Common myeloid progenitor, CD34-positive (primary cell): ENCODE data around the gene DOCK6.

Source experiments
- CTCF ChIA-PET: fragments of 350-600 bp; sonication (Branson Sonifier 250); formaldehyde crosslinking; loops from one replicate; lab custom pipeline; 2021; ENCODE audit warnings: antibody characterized with exemption; lab: Charles Lee
- POLR2A ChIA-PET: fragments of 350-600 bp; sonication (Branson Sonifier 250); formaldehyde crosslinking; loops from one replicate; lab custom pipeline; 2021; ENCODE audit warnings: antibody characterized with exemption; lab: Charles Lee
- DNase-seq, 3 donors: peaks; one replicate each; pipeline versions ENCODE4 v3.0.0 to v3.0.0-alpha.2; 2013
- H3K27ac ChIP-seq, 2 experiments: 1 replicate in 1 of 2; 2 replicates in 1 of 2; pipeline ENCODE4 v1.7.0; 2013; ENCODE audit warnings: inconsistent platforms in 2 of 2, low read length in 2 of 2, mild to moderate bottlenecking in 2 of 2, low read depth in 1 of 2, moderate library complexity in 1 of 2; ENCODE audit not compliant: severe bottlenecking in 2 of 2, insufficient read depth in 1 of 2, poor library complexity in 1 of 2
- H3K27me3 ChIP-seq, 5 experiments: replicated peaks in 2 of 5; 1 replicate in 3 of 5; 2 replicates in 2 of 5; pipeline versions ENCODE4 v1.6.1 to v1.7.0; 2013; ENCODE audit warnings: low read length in 4 of 5, mild to moderate bottlenecking in 2 of 5, moderate library complexity in 2 of 5, inconsistent platforms in 1 of 5; ENCODE audit not compliant: insufficient read depth in 5 of 5, control insufficient read depth in 4 of 5
- H3K36me3 ChIP-seq, 4 experiments: 1 replicate in 2 of 4; 2 replicates in 2 of 4; pipeline versions ENCODE4 v1.6.1 to v1.7.0; 2013; ENCODE audit warnings: low read length in 3 of 4, control low read depth in 1 of 4, mild to moderate bottlenecking in 1 of 4; ENCODE audit not compliant: control insufficient read depth in 4 of 4, insufficient read depth in 4 of 4
- H3K4me1 ChIP-seq, 4 experiments: 1 replicate in 3 of 4; 2 replicates in 1 of 4; pipeline versions ENCODE4 v1.6.1 to v1.7.1; 2013; ENCODE audit warnings: low read length in 3 of 4, mild to moderate bottlenecking in 3 of 4, control low read depth in 1 of 4, inconsistent platforms in 1 of 4, moderate library complexity in 1 of 4; ENCODE audit not compliant: control insufficient read depth in 4 of 4, insufficient read depth in 4 of 4; ENCODE audit errors: control extremely low read depth in 1 of 4
- H3K4me3 ChIP-seq, 7 experiments: 1 replicate in 4 of 7; 2 replicates in 3 of 7; pipeline versions ENCODE4 v1.5.1 to v1.7.0; 2013; ENCODE audit warnings: mild to moderate bottlenecking in 7 of 7, low read length in 6 of 7, moderate library complexity in 6 of 7, inconsistent platforms in 2 of 7, low read depth in 2 of 7, control low read depth in 1 of 7; ENCODE audit not compliant: insufficient read depth in 4 of 7, control insufficient read depth in 1 of 7; ENCODE audit errors: extremely low read depth in 1 of 7
- H3K9me3 ChIP-seq, 5 experiments: 1 replicate in 4 of 5; 2 replicates in 1 of 5; pipeline versions ENCODE4 v1.6.1 to v1.7.1; 2013; ENCODE audit warnings: low read length in 4 of 5, mild to moderate bottlenecking in 2 of 5, inconsistent platforms in 1 of 5, low read depth in 1 of 5, moderate library complexity in 1 of 5; ENCODE audit not compliant: control insufficient read depth in 4 of 5, insufficient read depth in 2 of 5; ENCODE audit errors: control extremely low read depth in 1 of 5
- WGBS: methylation state at CpG from one replicate; pipeline ENCODE4 v1.1.5; 2013; ENCODE audit not compliant: insufficient coverage; 5-methylcytosine and 5-hydroxymethylcytosine counted together

The DOCK6 gene

DNA sequence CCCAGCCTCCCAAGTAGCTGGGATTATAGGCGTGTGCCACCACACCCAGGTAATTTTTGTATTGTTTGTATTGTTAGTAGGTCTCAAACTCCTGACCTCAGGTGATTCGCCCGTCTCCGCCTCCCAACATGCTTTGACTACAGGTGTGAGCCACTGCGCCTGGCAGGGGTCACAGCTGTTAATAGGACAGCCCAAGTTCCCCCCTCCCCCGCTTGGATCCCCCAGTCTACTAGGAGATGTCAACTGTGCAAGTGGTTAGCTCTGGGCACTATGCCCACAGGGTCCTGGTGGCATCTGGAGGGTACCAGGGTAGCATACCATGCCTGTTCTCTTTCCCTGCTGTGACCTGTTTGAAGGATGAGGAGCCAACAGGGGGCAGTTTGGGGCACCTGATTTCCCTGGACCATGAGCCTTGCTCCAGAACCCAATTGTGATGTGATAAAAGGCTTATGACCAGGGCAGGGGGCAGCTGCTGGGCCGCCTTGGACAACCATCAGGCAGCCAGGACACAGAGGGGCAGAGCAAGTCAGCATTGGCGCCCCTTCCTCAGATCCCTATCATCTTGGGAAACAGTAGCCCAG lies 33.4 kb upstream of the DOCK6 start, which contains the start of gene TSPAN16:
TSPAN16 (plus strand) TSS at position 496 of the 581 bp plus-strand sequence. CDS start 138 bp downstream, outside the sequence.
- Histone ChIP-seq H3K27me3 (peaks cover 0 to 4% (median 0%) of the 10 kb centered on the region in 5 experiments), H3K4me1 (peaks cover 4 to 32% (median 30%) of the 10 kb centered on the region in 4 experiments), H3K36me3 (no peaks in the 10 kb centered on the region), H3K4me3 (no peak within 1 kb of the TSS), H3K9me3 (peaks cover 0 to 2% (median 0%) of the 10 kb centered on the region in 5 experiments), H3K27ac (no peak within 1 kb of the TSS)
- WGBS: 94% methylated on average over 7 of the region's 8 CpGs
- CTCF ChIA-PET: interaction anchor here (0.9 to 2.2 kb wide), 9 partner anchors 15 to 150 kb away, joined by 3 to 10 read pairs (median 5); partner anchors contain the start of genes CCDC159, RAB3D and TMEM205
- no peak for DNase-seq
- POLR2A ChIA-PET: interaction anchor here (0.8 to 1.3 kb wide), 3 partner anchors 25 to 29 kb away, joined by 3 to 5 read pairs (median 4); no protein-coding TSS in a partner anchor

DNA sequence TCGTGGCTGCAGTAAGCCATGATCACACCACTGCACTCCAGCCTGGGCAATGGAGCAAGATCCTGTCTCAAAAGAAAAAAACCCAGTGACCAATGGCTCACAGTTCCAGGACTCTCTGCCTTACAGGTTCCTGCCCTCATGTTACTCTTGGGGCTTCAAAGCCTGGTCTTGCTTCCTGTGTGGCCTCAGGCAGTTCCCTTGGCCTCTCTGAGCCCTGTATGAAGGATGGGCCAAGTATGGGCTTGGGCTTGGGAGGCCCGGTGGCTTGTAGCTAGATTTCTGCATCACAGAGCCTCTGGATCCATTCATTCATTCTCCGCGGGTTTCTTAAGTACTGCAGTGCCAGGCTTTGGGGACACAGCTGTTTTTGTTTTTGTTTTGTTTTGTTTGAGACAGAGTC lies 32.9 kb upstream of the DOCK6 start:
- 100% methylated on average over 1 of the region's 4 CpGs for WGBS
- DNase-seq: no peak
- peaks cover 0 to 1% (median 0%) of the 10 kb centered on the region in 5 experiments for H3K9me3 ChIP-seq
- H3K4me3 ChIP-seq: no peak overlapping the region
- ChIA-PET CTCF (interaction anchor here (0.9 to 2.2 kb wide), 8 partner anchors 16 to 82 kb away, joined by 3 to 10 read pairs (median 4); partner anchors contain the start of genes CCDC159, RAB3D and TMEM205), POLR2A (interaction anchor here (0.8 to 1.3 kb wide), 2 partner anchors 25 to 30 kb away, joined by 3 to 5 read pairs; no protein-coding TSS in a partner anchor)
- no peak overlapping the region for H3K27ac ChIP-seq
- peaks cover 0 to 4% (median 0%) of the 10 kb centered on the region in 5 experiments for H3K27me3 ChIP-seq
- H3K4me1 ChIP-seq: peaks cover 4 to 26% (median 24%) of the 10 kb centered on the region in 4 experiments
- no peaks in the 10 kb centered on the region for H3K36me3 ChIP-seq

DNA sequence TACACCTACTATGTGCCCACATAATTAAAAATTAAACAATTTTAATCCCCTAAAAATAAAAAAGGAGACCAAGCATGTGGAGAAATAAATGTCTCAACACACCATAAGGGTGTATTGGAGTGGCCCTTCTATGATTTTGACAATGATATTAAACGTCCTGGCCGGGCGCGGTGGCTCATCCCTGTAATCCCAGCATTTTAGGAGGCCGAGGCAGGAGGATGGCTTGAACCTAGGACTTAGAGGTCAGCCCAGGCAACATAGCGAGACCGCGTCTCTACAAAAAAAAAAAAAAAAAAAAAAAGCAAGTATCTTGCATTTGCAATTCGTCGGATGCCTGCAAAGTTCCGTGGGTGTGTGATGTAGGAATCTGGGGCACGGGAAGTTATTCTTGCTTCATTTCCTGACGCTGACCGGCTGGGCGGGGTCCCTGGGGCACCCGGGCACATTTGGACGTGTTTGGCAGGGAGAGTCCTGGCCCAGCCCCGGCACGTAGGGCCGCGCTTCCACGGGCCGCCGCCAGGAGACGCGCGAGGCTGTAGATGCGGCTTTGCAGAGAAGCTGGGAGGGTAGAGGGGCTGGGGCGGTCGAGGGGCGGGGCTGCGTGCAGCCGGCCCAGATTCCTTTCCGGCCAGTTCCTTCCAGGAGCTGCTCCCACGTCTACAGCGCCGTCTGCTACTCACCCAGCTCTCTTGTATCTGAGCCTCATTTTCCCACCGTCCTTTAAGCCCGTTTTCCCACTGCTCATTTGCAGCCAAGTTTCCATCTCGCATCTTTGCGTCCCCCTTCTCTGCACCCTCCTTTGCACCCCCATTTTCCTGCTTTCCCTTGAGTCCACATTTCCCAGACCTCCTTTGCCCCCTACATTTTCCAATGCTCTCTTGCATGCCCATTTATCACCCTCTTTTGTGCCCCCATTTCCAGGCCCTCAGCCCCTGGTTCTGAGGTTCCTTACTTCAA lies 31.4 kb upstream of the DOCK6 start:
- Histone ChIP-seq H3K4me1 (peaks cover 2 to 23% (median 22%) of the 10 kb centered on the region in 4 experiments), H3K36me3 (no peaks in the 10 kb centered on the region), H3K4me3 (peak overlapping the region in 5 of 7 experiments; percentile 3 to 76 (median 53)), H3K27me3 (peaks cover 0 to 4% (median 0%) of the 10 kb centered on the region in 5 experiments), H3K27ac (no peak overlapping the region), H3K9me3 (no peaks in the 10 kb centered on the region)
- POLR2A ChIA-PET: interaction anchor here (0.7 to 0.8 kb wide), 2 partner anchors 9 to 28 kb away, joined by 5 to 10 read pairs; no protein-coding TSS in a partner anchor
- peak; percentile 89 to 91 (median 90) for DNase-seq
- CTCF ChIA-PET: interaction anchor here (0.6 to 1.5 kb wide), 18 partner anchors 11 to 189 kb away, joined by 3 to 8 read pairs (median 3); partner anchors contain the start of genes CCDC159, SWSAP1 and TMEM205
- 4% methylated on average over 35 of the region's 41 CpGs for WGBS

DNA sequence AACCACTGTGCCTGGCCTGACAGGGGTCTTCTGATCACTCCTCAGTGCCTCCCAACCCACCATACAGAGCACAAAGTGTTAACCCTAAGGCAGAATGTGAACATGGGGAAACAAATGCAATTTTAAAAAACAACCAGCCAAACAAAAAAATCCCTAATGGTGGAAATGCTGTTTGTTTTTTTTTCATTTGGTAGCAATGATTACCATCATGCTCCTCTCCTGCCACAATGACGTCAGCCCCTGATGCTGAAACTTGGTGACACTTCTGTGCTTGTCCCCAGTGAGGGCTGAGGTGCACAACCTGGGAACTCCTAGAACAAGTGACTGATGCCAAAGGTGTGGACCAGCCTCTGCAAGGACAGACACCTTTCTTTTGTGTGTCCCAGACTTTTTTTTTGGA lies 29.7 kb upstream of the DOCK6 start:
- ChIA-PET POLR2A (no interaction called here), CTCF (interaction anchor here (0.7 to 4.0 kb wide), 4 partner anchors 11 to 89 kb away, joined by 3 to 18 read pairs (median 4); no protein-coding TSS in a partner anchor)
- no peaks in the 10 kb centered on the region for H3K36me3 ChIP-seq
- H3K4me1 ChIP-seq: peaks cover 2 to 23% (median 21%) of the 10 kb centered on the region in 4 experiments
- no peak for DNase-seq
- H3K27ac ChIP-seq: no peak overlapping the region
- WGBS: no CpG with 5 or more reads among the region's 1 CpG
- H3K27me3 ChIP-seq: peaks cover 0 to 6% (median 0%) of the 10 kb centered on the region in 5 experiments
- no peak overlapping the region for H3K4me3 ChIP-seq
- H3K9me3 ChIP-seq: no peaks in the 10 kb centered on the region

DNA sequence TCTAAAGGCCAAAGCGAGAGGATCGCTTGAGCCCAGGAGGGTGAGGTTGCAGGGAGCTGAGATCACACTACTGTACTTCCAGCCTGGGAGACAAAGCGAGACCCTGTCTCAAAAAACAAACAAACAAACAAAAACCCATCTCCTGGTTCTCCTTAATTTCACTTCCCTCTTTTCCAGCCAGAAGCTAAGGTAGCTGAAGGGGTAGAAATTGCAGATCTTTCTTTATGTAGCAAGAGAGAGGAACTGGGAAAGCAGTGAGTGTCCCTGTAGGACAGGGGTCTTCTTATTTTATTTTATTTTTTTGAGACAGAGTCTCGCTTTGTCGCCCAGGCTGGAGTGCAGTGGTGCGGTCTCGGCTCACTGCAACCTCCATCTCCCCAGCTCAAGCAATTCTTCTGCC lies 29.1 kb upstream of the DOCK6 start:
- no peaks in the 10 kb centered on the region for H3K9me3 ChIP-seq
- H3K4me1 ChIP-seq: peaks cover 2 to 23% (median 23%) of the 10 kb centered on the region in 4 experiments
- no peak overlapping the region for H3K4me3 ChIP-seq
- no peaks in the 10 kb centered on the region for H3K36me3 ChIP-seq
- 100% methylated on average over 3 of the region's 7 CpGs for WGBS
- H3K27ac ChIP-seq: no peak overlapping the region
- CTCF ChIA-PET: interaction anchor here (0.7 to 4.0 kb wide), 6 partner anchors 31 to 191 kb away, joined by 3 to 18 read pairs (median 6); no protein-coding TSS in a partner anchor
- DNase-seq: no peak
- POLR2A ChIA-PET: no interaction called here
- H3K27me3 ChIP-seq: peaks cover 0 to 8% (median 0%) of the 10 kb centered on the region in 5 experiments

DNA sequence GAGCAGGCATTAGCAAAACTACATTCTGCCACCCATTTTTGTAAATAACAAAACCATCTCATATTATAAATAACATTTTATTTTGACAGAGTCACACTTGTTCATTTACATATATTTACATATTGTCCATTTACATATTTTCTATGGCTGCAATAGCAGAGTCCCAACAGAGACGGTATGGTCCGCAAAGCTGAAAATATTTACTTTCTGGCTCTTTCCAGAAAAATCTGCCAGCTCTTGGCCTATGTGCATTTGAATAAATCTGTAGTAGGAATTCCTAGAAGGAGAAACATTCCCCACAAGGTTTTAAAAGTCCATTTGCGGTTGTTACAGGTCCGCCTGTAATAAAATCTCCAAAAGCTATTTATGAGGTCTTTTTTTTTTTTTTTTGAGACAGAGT lies 27.9 kb upstream of the DOCK6 start:
- 90% methylated on average over 2 of the region's 4 CpGs for WGBS
- Histone ChIP-seq H3K27ac (no peak overlapping the region), H3K36me3 (no peaks in the 10 kb centered on the region), H3K9me3 (no peaks in the 10 kb centered on the region), H3K4me1 (peaks cover 0 to 16% (median 12%) of the 10 kb centered on the region in 4 experiments), H3K27me3 (peaks cover 0 to 8% (median 0%) of the 10 kb centered on the region in 5 experiments), H3K4me3 (no peak overlapping the region)
- DNase-seq: no peak
- POLR2A ChIA-PET: interaction anchor here (1.1 kb wide), 1 partner anchor 9 kb away, joined by 3 read pairs; no protein-coding TSS in a partner anchor
- CTCF ChIA-PET: interaction anchor here (0.7 to 4.0 kb wide), 11 partner anchors 13 to 192 kb away, joined by 3 to 18 read pairs (median 3); no protein-coding TSS in a partner anchor
